ENCODE results near the gene CNNM1. TPM values are rescaled to one million over a fixed set of nuclear protein-coding genes. Genes with fewer than 3 reads are reported as not detected.
A peak's percentile ranks its signal among the peaks of the same experiment; 100 is the strongest.

The CNNM1 gene
- total RNA-seq, 1 donor from 2014 or later = not detected

- TF ChIP-seq, protein P1, sequence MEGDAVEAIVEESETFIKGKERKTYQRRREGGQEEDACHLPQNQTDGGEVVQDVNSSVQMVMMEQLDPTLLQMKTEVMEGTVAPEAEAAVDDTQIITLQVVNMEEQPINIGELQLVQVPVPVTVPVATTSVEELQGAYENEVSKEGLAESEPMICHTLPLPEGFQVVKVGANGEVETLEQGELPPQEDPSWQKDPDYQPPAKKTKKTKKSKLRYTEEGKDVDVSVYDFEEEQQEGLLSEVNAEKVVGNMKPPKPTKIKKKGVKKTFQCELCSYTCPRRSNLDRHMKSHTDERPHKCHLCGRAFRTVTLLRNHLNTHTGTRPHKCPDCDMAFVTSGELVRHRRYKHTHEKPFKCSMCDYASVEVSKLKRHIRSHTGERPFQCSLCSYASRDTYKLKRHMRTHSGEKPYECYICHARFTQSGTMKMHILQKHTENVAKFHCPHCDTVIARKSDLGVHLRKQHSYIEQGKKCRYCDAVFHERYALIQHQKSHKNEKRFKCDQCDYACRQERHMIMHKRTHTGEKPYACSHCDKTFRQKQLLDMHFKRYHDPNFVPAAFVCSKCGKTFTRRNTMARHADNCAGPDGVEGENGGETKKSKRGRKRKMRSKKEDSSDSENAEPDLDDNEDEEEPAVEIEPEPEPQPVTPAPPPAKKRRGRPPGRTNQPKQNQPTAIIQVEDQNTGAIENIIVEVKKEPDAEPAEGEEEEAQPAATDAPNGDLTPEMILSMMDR (IDR thresholded peaks at IDR 0.05; ENCODE audit: insufficient read depth, low read length, severe bottlenecking) = no peak
- DNase-seq (ENCODE audit: low read depth) (no peak), FAIRE-seq (no peak)
- no peaks in the 10 kb centered on the region for H3K36me3 ChIP-seq (ENCODE audit: control insufficient read depth, insufficient read depth, low read length)
- no peak overlapping the region for H3K4me3 ChIP-seq (ENCODE audit: low read depth, low read length)
- H3K27me3 ChIP-seq (ENCODE audit: control insufficient read depth, insufficient read depth, low read length) = peaks cover 4% of the 10 kb centered on the region
Measured at GRCh38 chr10:99387541-99387940, 58.4 kb downstream of the CNNM1 start.

GRCh38 chr10:99389729-99390480 is 60.7 kb downstream of the CNNM1 start:
- Histone ChIP-seq H3K27me3 (ENCODE audit: control insufficient read depth, insufficient read depth, low read length) (peaks cover 4% of the 10 kb centered on the region), H3K36me3 (ENCODE audit: control insufficient read depth, insufficient read depth, low read length) (no peaks in the 10 kb centered on the region), H3K4me3 (ENCODE audit: low read depth, low read length) (no peak overlapping the region)
- no peak for FAIRE-seq
- DNase-seq (ENCODE audit: low read depth) = no peak
- TF ChIP-seq, protein P1 (IDR thresholded peaks at IDR 0.05; ENCODE audit: insufficient read depth, low read length, severe bottlenecking) = no peak

- no peak overlapping the region for H3K4me3 ChIP-seq (ENCODE audit: low read depth, low read length)
- DNase-seq (ENCODE audit: low read depth) (no peak), FAIRE-seq (no peak)
- no peaks in the 10 kb centered on the region for H3K36me3 ChIP-seq (ENCODE audit: control insufficient read depth, insufficient read depth, low read length)
- peaks cover 4% of the 10 kb centered on the region for H3K27me3 ChIP-seq (ENCODE audit: control insufficient read depth, insufficient read depth, low read length)
- TF ChIP-seq, protein P1 (IDR thresholded peaks at IDR 0.05; ENCODE audit: insufficient read depth, low read length, severe bottlenecking) = no peak
Measured at GRCh38 chr10:99391346-99391745, 62.2 kb downstream of the CNNM1 start.

DNA sequence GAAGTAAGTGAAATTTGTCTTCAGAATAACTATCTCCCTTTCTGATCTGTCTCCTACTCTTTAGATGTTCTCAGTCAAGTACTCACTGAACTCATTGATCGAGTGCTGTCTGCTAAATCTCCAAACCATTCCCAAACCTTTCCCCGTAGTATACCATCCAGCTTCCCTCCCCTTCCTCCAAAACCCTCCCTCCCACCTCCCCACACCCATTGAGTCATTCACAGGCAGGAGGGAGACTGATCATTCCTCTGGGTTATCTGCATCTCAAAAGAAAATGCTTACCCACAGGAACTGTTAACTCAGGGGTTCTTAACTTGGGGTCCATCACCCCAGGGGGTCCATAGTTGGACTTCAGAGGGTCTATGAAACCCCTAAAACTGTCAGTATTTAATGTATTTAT is 63.9 kb downstream of the CNNM1 start:
- FAIRE-seq (no peak), DNase-seq (ENCODE audit: low read depth) (peak; percentile 39)
- no peaks in the 10 kb centered on the region for H3K36me3 ChIP-seq (ENCODE audit: control insufficient read depth, insufficient read depth, low read length)
- TF ChIP-seq, protein P1 (IDR thresholded peaks at IDR 0.05; ENCODE audit: insufficient read depth, low read length, severe bottlenecking) = no peak
- H3K4me3 ChIP-seq (ENCODE audit: low read depth, low read length) = no peak overlapping the region
- peaks cover 4% of the 10 kb centered on the region for H3K27me3 ChIP-seq (ENCODE audit: control insufficient read depth, insufficient read depth, low read length)

- FAIRE-seq = no peak
Measured at GRCh38 chr10:99393683-99394082, 64.5 kb downstream of the CNNM1 start.

More at GRCh38 chr10:99393683-99394082, 64.5 kb downstream of the CNNM1 start:
- Histone ChIP-seq H3K27me3 (ENCODE audit: control insufficient read depth, insufficient read depth, low read length) (peaks cover 4% of the 10 kb centered on the region), H3K36me3 (ENCODE audit: control insufficient read depth, insufficient read depth, low read length) (peaks cover under 1% of the 10 kb centered on the region), H3K4me3 (ENCODE audit: low read depth, low read length) (no peak overlapping the region)
- TF ChIP-seq, protein P1 (IDR thresholded peaks at IDR 0.05; ENCODE audit: insufficient read depth, low read length, severe bottlenecking) = no peak
- no peak for DNase-seq (ENCODE audit: low read depth)

Measured in bronchial epithelial cell (primary cell).